Fibroblast of skin of abdomen (primary cell): Measurements from ENCODE around the gene C10orf90.

Source experiments
- DNase-seq: peaks from one replicate; pipeline ENCODE4 v3.0.0-alpha.2; 2013

The C10orf90 gene

GRCh38 chr10:126502441-126502840, 168.1 kb downstream of the C10orf90 start:
- DNase-seq: peak; percentile 90

GRCh38 chr10:126501828-126502227, 168.7 kb downstream of the C10orf90 start:
- no peak for DNase-seq

- DNase-seq: peak; percentile 79
Observed at GRCh38 chr10:126500866-126501265, 169.6 kb downstream of the C10orf90 start.

- DNase-seq: no peak
Observed at GRCh38 chr10:126500185-126500584, 170.3 kb downstream of the C10orf90 start.

- no peak for DNase-seq
Observed at GRCh38 chr10:126499744-126500143, 170.7 kb downstream of the C10orf90 start.

GRCh38 chr10:126497672-126498071, 172.8 kb downstream of the C10orf90 start:
- DNase-seq: no peak

GRCh38 chr10:126496771-126497545, 173.5 kb downstream of the C10orf90 start:
- no peak for DNase-seq

GRCh38 chr10:126491476-126491875, 179.0 kb downstream of the C10orf90 start:
- DNase-seq: no peak

GRCh38 chr10:126481181-126481580, 189.3 kb downstream of the C10orf90 start:
- DNase-seq: no peak

GRCh38 chr10:126480648-126481047, 189.8 kb downstream of the C10orf90 start:
- no peak for DNase-seq

- DNase-seq: no peak
Observed at GRCh38 chr10:126479280-126479895, 191.1 kb downstream of the C10orf90 start.

GRCh38 chr10:126478546-126478945, 191.9 kb downstream of the C10orf90 start:
- DNase-seq: no peak

GRCh38 chr10:126476246-126476645, 194.2 kb downstream of the C10orf90 start:
- DNase-seq: peak; percentile 53

- DNase-seq: peak; percentile 44
Observed at GRCh38 chr10:126475074-126475691, 195.3 kb downstream of the C10orf90 start.

GRCh38 chr10:126474031-126474430, 196.5 kb downstream of the C10orf90 start:
- no peak for DNase-seq

- DNase-seq: no peak
Observed at GRCh38 chr10:126470991-126471390, 199.5 kb downstream of the C10orf90 start.

- no peak for DNase-seq
Observed at GRCh38 chr10:126469692-126470091, 200.8 kb downstream of the C10orf90 start.

- DNase-seq: peak; percentile 57
Observed at GRCh38 chr10:126468876-126469643, 201.4 kb downstream of the C10orf90 start.

GRCh38 chr10:126468467-126468866, 202.0 kb downstream of the C10orf90 start:
- no peak for DNase-seq

- no peak for DNase-seq
Observed at GRCh38 chr10:126465771-126466170, 204.7 kb downstream of the C10orf90 start.

- DNase-seq: no peak
Observed at GRCh38 chr10:126463286-126463685, 207.2 kb downstream of the C10orf90 start.

GRCh38 chr10:126461289-126461940, 209.1 kb downstream of the C10orf90 start:
- DNase-seq: no peak
